GM18858 (cell line): ENCODE data around the gene CLNS1A.
"Not testable (repeated sequence)": the region's sequence is repeated elsewhere in the genome, so short reads cannot be mapped to it uniquely, and the experiment has no call there.

Experiments
- ATAC-seq: cut with Tn5 transposase; IDR thresholded peaks from one replicate; pipeline ENCODE4 v1.9.1; 2021; ENCODE audit not compliant: unreplicated experiment

Gene CLNS1A

DNA sequence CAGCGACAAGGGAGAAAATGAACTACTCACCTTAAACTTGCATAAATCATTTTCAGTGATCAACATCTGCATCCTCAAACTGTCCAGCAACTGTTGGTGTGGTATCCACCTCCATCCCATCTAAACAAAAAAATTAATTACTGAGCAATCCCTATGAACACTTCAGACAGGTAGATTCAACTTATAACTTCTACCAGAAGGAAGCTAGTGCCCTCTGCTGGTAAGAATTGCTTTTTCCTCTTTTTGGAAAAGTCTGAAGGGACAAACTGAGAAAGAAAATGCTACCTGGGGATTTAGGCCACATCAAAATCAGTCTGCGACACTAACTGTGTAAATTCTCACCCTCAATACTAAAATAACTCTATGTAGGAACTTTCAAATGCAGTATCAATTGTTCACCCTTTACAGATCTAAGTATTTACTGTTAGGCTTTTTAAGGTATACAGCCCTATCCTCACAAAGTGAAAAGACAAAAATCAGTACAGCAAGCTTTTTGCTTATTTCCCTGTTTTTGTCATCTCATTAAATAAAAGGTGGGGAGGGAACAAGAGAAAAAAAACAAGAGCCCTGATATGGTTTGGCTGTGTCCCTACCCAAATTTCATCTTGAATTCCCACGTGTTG, 17.9 kb downstream of the CLNS1A start:
- ATAC-seq, result no peak

GRCh38 chr11:77617892-77618291, 19.7 kb downstream of the CLNS1A start:
- no peak for ATAC-seq

GRCh38 chr11:77611921-77612320, 25.7 kb downstream of the CLNS1A start:
- no peak for ATAC-seq

GRCh38 chr11:77609234-77609633, 28.4 kb downstream of the CLNS1A start:
- no peak for ATAC-seq

DNA sequence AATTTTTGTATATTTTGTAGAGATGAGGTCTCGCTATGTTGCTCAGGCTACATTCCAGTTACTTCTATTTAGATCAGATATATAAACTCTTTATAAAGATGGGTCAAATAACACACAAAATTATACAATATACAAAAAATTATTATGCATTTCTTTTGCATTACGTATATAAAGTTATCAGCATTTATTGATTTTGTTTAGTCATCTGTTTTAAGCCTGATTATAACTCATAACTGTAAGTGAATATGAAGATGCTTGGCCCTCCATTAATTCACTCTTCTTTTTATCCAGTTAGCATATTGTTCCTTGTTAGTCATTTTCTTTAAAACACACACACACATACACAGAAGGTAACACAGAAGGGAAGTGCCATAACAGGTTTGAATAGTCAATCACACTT, 33.3 kb downstream of the CLNS1A start:
- ATAC-seq, result no peak

DNA sequence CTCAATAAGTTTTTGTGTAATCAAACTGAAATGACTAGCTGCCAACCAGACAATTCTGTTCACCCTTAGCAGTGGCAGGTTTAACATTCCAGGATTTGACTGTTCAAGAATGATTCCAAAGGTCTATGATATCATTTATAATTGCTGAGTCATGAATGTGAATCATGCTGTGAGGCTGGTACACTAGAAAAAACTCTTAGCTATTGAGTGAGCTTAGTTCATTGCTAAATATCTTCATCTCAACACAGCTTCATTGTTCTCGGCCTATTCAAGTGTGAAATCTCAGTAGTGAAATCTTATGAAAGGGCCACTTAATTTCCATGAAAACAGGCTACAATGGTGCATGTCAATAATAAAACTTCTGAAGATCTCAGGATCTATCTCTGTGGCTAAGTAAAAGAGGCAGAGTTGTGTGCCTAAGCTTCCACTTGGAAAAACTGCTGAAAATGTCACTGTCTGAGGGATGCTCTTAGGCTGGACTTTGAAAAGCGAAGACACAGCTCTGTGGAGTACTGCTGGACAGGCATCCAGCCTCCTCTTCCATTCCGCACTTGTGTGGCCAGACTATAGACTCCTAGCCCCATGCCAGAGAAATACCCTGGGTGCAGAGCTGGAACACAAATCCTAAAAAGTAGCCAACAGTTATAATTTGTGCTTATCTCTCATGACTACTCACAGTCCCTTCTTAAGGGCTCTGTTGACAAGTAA, 35.1 kb downstream of the CLNS1A start:
- no peak for ATAC-seq

DNA sequence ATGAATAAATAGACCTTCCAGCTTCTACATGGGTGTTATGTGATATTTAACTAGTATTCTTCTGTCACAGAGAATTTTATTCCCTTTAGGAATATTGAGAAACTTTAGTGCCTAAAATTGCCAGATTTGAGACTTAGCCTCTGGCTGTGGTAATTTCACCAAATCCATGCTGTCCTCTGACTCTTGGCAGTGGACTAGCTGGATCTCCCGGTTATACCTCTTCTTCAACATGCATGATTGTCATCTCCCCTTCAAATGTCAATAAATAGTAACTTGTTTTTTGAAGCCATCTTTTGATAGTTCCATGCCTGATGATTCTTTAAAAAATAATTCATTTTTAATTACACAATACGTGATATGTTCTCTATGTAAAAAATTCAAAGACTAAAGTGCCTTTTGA, 39.4 kb downstream of the CLNS1A start:
- no peak for ATAC-seq

DNA sequence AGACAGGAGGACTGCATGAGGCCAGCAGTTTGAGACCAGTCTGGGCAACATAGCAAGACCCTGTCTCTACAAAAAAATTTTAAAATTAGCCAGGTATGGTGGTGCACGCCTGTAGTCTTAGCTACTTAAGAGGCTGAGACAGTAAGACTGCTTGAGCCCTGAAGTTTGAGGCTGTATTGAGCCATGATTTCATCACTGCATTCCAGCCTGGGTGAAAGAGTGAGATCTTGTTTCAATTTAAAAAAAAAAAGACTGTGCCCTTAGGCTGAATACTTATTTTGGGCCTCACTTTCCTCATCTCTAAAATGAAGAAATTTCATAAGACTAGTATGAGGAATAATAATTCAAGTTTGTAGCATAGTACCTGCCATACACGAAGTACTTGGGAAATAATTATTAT, 41.0 kb downstream of the CLNS1A start:
- no peak for ATAC-seq

GRCh38 chr11:77593883-77594282, 43.7 kb downstream of the CLNS1A start:
- no peak for ATAC-seq

- ATAC-seq, result no peak
Measured at GRCh38 chr11:77592727-77593126, 44.9 kb downstream of the CLNS1A start.

GRCh38 chr11:77590194-77590782, 47.3 kb downstream of the CLNS1A start:
- ATAC-seq, result no peak

DNA sequence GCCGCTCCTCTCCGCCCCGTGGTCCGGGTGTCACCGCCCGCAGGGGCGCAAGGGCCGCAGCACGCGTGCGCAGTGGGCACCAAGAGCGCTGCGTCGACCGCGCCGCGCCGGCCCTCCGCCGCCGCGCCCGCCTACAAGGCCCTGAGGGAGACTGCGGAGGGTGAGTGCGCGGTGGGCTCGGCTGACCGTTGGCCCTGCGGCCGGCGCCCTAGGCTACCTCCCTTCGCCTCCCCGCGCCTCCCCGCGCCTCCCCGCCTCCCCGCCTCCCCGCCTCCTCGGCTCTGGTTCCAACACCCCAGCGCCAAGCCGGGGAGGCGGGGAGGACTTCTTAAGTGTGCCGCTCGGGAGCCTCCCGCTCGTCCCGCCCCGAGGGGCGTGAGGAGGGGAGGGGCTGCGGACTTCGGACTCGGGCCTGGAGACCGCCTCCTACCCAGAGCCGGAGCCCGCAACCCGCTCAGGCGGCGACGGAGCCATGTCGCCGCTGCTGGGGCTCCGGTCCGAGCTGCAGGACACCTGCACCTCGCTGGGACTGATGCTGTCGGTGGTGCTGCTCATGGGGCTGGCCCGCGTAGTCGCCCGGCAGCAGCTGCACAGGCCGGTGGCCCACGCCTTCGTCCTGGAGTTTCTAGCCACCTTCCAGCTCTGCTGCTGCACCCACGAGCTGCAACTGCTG, 47.9 kb downstream of the CLNS1A start, which contains the start of gene AQP11:
TSS of gene AQP11 (plus strand) at position 433 of the 673 bp plus-strand sequence. CDS start at position 473, 40 bp downstream.
- peak; percentile 85 for ATAC-seq

DNA sequence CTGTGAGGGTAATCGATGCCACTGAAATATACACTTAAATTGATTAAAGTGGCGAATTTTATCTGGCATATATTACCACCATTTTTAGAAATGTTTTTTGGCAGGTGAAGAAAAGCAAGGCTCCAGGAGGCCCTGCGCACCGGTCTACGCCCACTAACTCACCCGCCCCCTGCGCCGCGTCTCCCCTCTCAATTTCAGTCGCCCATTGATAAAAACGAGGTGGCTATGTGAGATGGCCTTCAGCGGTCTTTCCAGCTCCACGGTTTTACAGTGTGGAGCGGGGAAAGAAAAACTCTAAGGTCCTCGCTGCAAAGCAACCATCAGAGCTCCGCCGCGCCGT, 48.4 kb downstream of the CLNS1A start:
- ATAC-seq, result peak; percentile 16

- ATAC-seq, result no peak
Measured at GRCh38 chr11:77580712-77581337, 56.8 kb downstream of the CLNS1A start.

GRCh38 chr11:77575428-77575827, 62.2 kb downstream of the CLNS1A start:
- not testable (repeated sequence) for ATAC-seq

DNA sequence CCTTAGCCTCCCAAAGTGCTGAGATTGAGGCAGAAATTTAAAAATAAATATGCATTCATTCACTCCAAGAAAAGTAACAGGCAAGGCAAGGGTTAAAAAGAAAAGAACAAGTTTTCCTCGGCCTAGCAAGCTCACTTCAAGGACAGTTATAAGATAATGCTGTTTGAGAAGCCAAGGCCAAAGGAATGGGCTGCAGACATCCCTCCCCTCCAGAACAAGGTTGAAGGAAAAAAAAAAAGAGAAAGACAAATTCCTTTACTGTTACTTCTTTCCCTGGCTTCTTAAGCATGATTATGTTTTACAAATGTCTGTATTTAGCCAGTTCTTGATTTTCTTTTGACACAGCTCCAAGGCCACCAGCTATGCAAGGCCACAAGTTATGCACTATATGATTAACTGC, 66.7 kb downstream of the CLNS1A start:
- ATAC-seq, result not testable (repeated sequence)

DNA sequence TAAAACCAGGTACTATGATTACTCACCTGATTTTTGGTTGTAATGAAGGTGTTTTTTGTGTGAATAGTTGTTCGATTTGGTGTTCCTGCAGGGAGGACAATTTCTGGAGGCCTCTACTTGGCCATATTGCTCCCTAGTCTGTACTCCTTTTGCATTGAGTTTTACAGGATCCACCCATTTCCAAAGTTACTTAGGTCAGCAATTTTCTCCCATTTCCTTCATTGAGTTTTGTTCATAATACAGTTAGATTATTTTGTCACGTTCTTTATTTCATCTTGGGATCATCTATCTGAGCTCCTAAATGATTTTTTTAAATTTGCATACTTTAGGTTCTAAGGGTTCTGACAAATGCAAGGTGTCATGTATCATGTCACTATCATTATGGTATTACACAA, 67.9 kb downstream of the CLNS1A start:
- no peak for ATAC-seq

DNA sequence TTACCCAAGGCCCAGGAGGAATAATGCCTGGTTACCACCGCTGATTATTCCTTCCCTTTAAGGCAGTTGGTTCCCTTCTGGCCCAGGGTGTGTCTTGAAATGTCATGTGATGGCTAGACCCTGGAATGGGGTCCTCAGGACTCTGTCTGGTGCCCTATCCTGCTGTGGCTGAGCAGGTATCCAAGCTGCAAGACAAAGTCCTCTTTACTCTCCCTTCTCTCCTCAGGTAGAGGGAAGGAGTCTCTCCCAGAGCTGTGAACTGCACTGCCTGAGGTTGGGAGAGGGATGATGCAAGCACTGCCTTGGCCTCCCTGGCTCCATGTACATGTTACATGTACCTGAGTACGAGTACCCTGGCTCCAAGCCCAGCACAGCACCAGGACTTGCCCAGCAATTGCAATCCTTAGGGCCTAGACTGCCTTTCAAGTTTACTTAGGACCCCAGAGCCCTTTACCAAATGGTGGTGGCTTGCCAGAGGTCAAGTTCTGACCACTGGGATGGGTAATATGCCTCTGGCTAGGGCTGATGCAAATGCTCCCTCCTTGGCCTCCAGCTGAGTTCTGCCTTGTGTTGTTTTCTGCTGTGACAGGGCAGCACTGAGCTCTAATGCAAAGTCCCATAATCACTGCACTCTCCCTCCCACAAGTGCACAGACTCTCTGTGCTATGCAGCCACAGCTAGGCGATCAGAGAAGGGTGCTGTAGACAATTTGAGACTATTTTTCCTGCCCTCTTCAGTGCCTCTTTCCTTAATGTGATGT, 68.5 kb downstream of the CLNS1A start:
- no peak for ATAC-seq

DNA sequence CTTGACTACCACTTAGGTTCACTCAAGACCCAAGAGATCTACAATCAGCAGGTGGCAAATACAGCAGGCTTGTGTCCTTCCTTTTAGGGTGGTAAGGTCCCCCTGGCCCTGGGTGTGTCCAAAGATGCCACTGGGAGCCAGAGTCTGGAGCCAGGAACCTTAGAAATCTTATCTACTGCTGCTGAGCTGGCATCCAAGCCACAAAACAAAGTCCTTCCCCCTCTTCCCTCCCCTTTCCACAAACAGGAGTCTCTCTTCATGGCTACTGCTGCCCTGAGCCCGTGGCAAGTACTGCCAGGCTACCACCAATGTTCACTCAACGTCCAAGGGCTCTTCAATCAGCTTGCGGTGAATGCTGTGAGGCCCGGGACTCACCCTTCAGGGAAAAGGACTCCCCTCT, 69.3 kb downstream of the CLNS1A start:
- ATAC-seq, result no peak
